ENCODE data around the gene R3HDM1.

DNA sequence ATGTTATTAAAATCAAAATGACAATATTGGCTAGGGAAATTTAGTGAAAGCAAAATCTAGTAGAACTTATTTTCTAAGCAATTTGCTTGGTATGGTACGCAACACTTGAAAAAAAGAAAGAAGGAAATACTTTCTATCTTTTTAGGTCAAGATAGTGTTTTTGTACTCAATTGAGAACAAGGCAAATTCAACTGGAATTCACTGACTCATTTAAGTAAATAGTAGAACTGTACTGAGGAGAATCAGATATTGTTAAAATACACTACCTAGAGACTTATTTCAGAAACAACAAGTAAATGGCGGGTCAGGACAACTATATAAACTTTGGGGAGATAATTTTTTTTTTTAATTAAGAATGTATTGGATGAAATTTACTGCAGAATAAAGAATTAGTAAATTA lies 19.2 kb upstream of the R3HDM1 start:
- TF ChIP-seq, protein P1, sequence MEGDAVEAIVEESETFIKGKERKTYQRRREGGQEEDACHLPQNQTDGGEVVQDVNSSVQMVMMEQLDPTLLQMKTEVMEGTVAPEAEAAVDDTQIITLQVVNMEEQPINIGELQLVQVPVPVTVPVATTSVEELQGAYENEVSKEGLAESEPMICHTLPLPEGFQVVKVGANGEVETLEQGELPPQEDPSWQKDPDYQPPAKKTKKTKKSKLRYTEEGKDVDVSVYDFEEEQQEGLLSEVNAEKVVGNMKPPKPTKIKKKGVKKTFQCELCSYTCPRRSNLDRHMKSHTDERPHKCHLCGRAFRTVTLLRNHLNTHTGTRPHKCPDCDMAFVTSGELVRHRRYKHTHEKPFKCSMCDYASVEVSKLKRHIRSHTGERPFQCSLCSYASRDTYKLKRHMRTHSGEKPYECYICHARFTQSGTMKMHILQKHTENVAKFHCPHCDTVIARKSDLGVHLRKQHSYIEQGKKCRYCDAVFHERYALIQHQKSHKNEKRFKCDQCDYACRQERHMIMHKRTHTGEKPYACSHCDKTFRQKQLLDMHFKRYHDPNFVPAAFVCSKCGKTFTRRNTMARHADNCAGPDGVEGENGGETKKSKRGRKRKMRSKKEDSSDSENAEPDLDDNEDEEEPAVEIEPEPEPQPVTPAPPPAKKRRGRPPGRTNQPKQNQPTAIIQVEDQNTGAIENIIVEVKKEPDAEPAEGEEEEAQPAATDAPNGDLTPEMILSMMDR (IDR thresholded peaks at IDR 0.05) = no peak
- TF ChIP-seq POLR2AphosphoS5 (IDR thresholded peaks at IDR 0.05) = no peak

All from prostate gland (tissue), 2 donors.